NCI-H2081 (cell line): ENCODE measurements around the gene TNMD.

ENCODE experiments used
- DNase-seq, 2 experiments: peaks; one replicate each; lab custom pipeline; 2025; lab: John Stamatoyannopoulos, UW

TNMD gene

GRCh38 chrX:100643956-100644860, 59.5 kb downstream of the TNMD start, which contains the start of gene SRPX2:
Gene SRPX2 (plus strand): TSS chrX:100644199. CDS start chrX:100646323, 2,124 bp downstream.
- DNase-seq, result no peak

GRCh38 chrX:100645106-100645505, 60.4 kb downstream of the TNMD start:
- DNase-seq, result no peak

GRCh38 chrX:100647095-100647494, 62.4 kb downstream of the TNMD start:
- DNase-seq, result no peak

GRCh38 chrX:100647739-100648138, 63.0 kb downstream of the TNMD start:
- DNase-seq, result no peak

- no peak for DNase-seq
These were observed 64.0 kb downstream of the TNMD start for GRCh38 chrX:100648458-100649417.
